Neural crest cell (in vitro differentiated cells): ENCODE results near the gene TET3. TPM values are rescaled to one million over a fixed set of nuclear protein-coding genes. Genes with fewer than 3 reads are reported as not detected.

ENCODE experiments used
- DNase-seq: peaks from one replicate; pipeline ENCODE4 v3.0.0; 2021; ENCODE audit warnings: low read depth, mixed read lengths, low spot score
- H3K27ac Mint-ChIP-seq: one replicate; pipeline ENCODE4 v1.8.0; 2021; ENCODE audit warnings: mild to moderate bottlenecking, mixed read lengths; ENCODE audit not compliant: unreplicated experiment
- H3K27me3 Mint-ChIP-seq: 2 replicates; pipeline ENCODE4 v1.8.0; 2021; ENCODE audit warnings: low read depth, mild to moderate bottlenecking, mixed read lengths
- H3K36me3 Mint-ChIP-seq: 2 replicates; pipeline ENCODE4 v1.8.0; 2021; ENCODE audit warnings: low read depth, mild to moderate bottlenecking, mixed read lengths
- H3K4me1 Mint-ChIP-seq: 2 replicates; pipeline ENCODE4 v1.8.0; 2021; ENCODE audit warnings: mixed read lengths
- H3K4me3 Mint-ChIP-seq: one replicate; pipeline ENCODE4 v1.8.0; 2021; ENCODE audit warnings: mild to moderate bottlenecking, mixed read lengths
- H3K9me3 Mint-ChIP-seq: 2 replicates; pipeline ENCODE4 v1.8.0; 2021; ENCODE audit warnings: mixed read lengths
- CTCF ChIP-seq: fragments of 200-600 bp; sonication (generic); conservative IDR thresholded peaks from 2 replicates; pipeline ENCODE4 v1.5.0; 2021; ENCODE audit warnings: antibody characterized with exemption, mild to moderate bottlenecking
- total RNA-seq: library from RNA; stranded (reverse); gene quantifications from 2 replicates; pipeline ENCODE4 v1.2.1, GENCODE V29; 2021

Gene TET3
- total RNA-seq, 1 donor from 2014 or later: 30.3 TPM

- Mint-ChIP-seq H3K36me3 (peaks cover 5% of the 10 kb centered on the region), H3K27ac (no peak overlapping the region), H3K27me3 (no peaks in the 10 kb centered on the region), H3K9me3 (no peaks in the 10 kb centered on the region), H3K4me1 (peaks cover 15% of the 10 kb centered on the region), H3K4me3 (no peak overlapping the region)
- TF ChIP-seq CTCF: no peak
- DNase-seq: no peak
Measured at GRCh38 chr2:74024216-74024615, 39.5 kb downstream of the TET3 start.

GRCh38 chr2:74025971-74026612 is 41.4 kb downstream of the TET3 start:
- TF ChIP-seq CTCF: no peak
- no peak overlapping the region for H3K27ac Mint-ChIP-seq
- no peaks in the 10 kb centered on the region for H3K9me3 Mint-ChIP-seq
- H3K4me1 Mint-ChIP-seq: peaks cover 27% of the 10 kb centered on the region
- H3K27me3 Mint-ChIP-seq: no peaks in the 10 kb centered on the region
- no peak for DNase-seq
- peaks cover 5% of the 10 kb centered on the region for H3K36me3 Mint-ChIP-seq
- no peak overlapping the region for H3K4me3 Mint-ChIP-seq

GRCh38 chr2:74026687-74027241 is 42.1 kb downstream of the TET3 start:
- Mint-ChIP-seq H3K27me3 (no peaks in the 10 kb centered on the region), H3K9me3 (no peaks in the 10 kb centered on the region), H3K27ac (no peak overlapping the region), H3K4me1 (peaks cover 34% of the 10 kb centered on the region), H3K36me3 (peaks cover 5% of the 10 kb centered on the region), H3K4me3 (no peak overlapping the region)
- TF ChIP-seq CTCF: no peak
- no peak for DNase-seq

GRCh38 chr2:74027496-74027895 is 42.8 kb downstream of the TET3 start:
- Mint-ChIP-seq H3K36me3 (peaks cover 5% of the 10 kb centered on the region), H3K4me1 (peaks cover 41% of the 10 kb centered on the region)

GRCh38 chr2:74028290-74028689 is 43.6 kb downstream of the TET3 start:
- no peaks in the 10 kb centered on the region for H3K27me3 Mint-ChIP-seq
- TF ChIP-seq CTCF: no peak
- H3K36me3 Mint-ChIP-seq: peaks cover 5% of the 10 kb centered on the region
- no peaks in the 10 kb centered on the region for H3K9me3 Mint-ChIP-seq
- DNase-seq: no peak
- peaks cover 47% of the 10 kb centered on the region for H3K4me1 Mint-ChIP-seq
- no peak overlapping the region for H3K27ac Mint-ChIP-seq
- H3K4me3 Mint-ChIP-seq: no peak overlapping the region

More at GRCh38 chr2:74027496-74027895, 42.8 kb downstream of the TET3 start:
- no peak for DNase-seq
- Mint-ChIP-seq H3K27ac (no peak overlapping the region), H3K4me3 (no peak overlapping the region), H3K27me3 (no peaks in the 10 kb centered on the region), H3K9me3 (no peaks in the 10 kb centered on the region)
- TF ChIP-seq CTCF: no peak
